ENCODE measurements around the gene KCNJ18. TPM values are rescaled to one million over a fixed set of nuclear protein-coding genes. Genes with fewer than 3 reads are reported as not detected.
"Not testable (repeated sequence)": the region's sequence is repeated elsewhere in the genome, so short reads cannot be mapped to it uniquely, and the experiment has no call there.

KCNJ18 gene
- total and polyA plus RNA-seq, 7 experiments from 2014 or later, result not detected

DNA sequence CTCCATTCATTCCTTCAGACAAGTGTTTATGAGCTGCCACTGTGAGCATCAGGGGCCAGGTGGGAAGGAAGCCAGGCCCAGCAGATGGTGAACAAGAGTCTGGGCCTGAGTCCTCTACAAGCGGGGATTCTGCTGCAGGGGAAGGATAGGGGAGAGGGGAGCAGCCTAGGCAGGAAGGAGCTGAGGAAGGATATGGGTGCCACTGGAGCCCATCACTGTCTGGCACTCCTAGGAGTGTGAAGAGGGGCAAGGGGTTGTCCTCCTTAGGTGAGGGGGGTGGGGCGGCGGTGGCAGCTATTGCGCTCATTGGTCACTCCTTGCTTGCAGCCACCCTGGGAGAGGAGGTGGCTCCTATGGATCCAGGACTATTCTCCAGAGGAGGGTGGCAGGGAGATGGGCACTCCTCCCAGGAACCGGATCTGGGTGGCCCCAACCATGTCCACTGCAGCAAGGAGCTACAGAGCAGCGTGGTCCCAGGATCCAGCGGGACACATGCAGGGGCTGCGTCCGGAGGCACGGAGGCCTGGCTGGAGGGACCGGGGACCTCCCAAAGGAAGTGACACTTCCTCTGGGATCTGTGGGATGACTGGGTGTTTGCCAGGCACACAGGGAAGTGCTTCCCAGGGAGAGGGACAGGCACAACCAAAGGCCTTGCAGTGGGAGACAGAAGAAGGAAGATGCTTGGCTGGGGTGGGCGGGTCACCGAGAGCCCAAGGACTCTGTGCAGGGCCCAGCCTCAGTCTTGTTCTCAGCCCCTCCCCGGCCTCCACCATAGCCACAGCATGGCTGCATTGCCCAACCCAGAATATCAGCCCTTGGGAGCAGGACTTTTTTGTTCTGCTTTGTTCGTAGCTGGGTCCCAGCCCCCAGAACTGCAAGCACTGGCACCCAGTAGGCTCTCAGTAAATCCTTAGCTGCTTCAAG lies 16.6 kb downstream of the KCNJ18 start:
- H3K4me1 Mint-ChIP-seq; CTCF ChIA-PET; DNase-seq; H3K36me3 Mint-ChIP-seq; H3K4me3 Mint-ChIP-seq; ATAC-seq; POLR2A ChIA-PET; H3K27me3 Mint-ChIP-seq; H3K4me1 ChIP-seq (ENCODE audit: control insufficient read depth in 2 of 2, insufficient read depth in 2 of 2, low read length in 2 of 2); H3K9me3 ChIP-seq (ENCODE audit: control insufficient read depth in 2 of 3, low read length in 3 of 3); H3K27ac ChIP-seq (ENCODE audit: low read depth, low read length); intact Hi-C loops (cut with micrococcal nuclease); H3K4me3 ChIP-seq (ENCODE audit: low read length); H3K27me3 ChIP-seq (ENCODE audit: control insufficient read depth in 2 of 2, insufficient read depth in 2 of 2, low read length in 2 of 2); H3K27ac Mint-ChIP-seq; H3K36me3 ChIP-seq (ENCODE audit: control insufficient read depth in 2 of 3, insufficient read depth in 3 of 3, low read length in 3 of 3); H3K9me3 Mint-ChIP-seq: not testable (repeated sequence)

DNA sequence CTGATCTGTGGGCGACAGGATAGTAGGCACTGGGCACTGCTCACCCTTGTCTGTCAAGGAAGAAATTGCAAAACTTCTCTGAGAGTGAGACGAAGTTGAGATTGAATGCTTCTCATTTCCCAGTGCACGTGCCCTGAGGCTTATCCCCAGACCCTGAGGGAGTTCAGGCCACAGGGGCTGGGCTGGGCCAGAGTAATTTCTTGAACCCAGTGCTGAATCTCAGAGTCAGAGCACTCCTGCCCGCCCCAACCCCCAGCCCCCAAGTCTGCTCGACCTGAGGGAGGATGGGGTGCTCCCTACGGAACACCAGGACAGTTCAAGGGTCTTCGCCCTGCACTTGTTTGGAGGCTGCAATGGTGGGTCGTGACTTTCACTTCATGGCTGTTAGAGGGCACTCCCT lies 17.7 kb downstream of the KCNJ18 start:
- H3K4me1 Mint-ChIP-seq; H3K9me3 Mint-ChIP-seq; H3K4me1 ChIP-seq (ENCODE audit: control insufficient read depth in 2 of 2, insufficient read depth in 2 of 2, low read length in 2 of 2); H3K36me3 Mint-ChIP-seq; H3K27ac Mint-ChIP-seq; H3K27me3 ChIP-seq (ENCODE audit: control insufficient read depth in 2 of 2, insufficient read depth in 2 of 2, low read length in 2 of 2); ATAC-seq; H3K4me3 ChIP-seq (ENCODE audit: low read length); CTCF ChIA-PET; H3K4me3 Mint-ChIP-seq; POLR2A ChIA-PET; H3K27ac ChIP-seq (ENCODE audit: low read depth, low read length); H3K9me3 ChIP-seq (ENCODE audit: control insufficient read depth in 2 of 3, low read length in 3 of 3); H3K27me3 Mint-ChIP-seq; intact Hi-C loops (cut with micrococcal nuclease); DNase-seq; H3K36me3 ChIP-seq (ENCODE audit: control insufficient read depth in 2 of 3, insufficient read depth in 3 of 3, low read length in 3 of 3): not testable (repeated sequence)

DNA sequence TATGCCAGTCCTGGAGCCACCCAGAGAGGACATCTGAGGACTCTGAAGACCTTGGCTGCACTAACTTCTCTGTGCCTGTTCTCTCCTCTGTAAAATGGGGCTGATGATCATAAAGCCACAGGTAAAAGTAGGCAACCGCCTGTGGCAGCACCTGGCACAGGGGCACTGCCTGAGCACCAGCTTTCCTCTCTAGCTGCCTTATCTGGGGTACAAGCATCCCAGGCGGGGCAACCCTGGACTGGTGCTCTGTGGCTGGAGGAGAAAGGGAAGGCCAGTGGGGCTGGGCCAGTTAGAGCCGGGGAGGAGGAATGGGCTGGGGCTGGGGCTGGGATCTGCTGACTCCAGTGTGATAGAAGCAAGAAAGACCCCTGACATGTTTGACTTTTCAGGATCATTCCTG lies 18.2 kb downstream of the KCNJ18 start:
- H3K27me3 ChIP-seq (ENCODE audit: control insufficient read depth in 2 of 2, insufficient read depth in 2 of 2, low read length in 2 of 2); DNase-seq; intact Hi-C loops (cut with micrococcal nuclease); H3K27ac ChIP-seq (ENCODE audit: low read depth, low read length); POLR2A ChIA-PET; H3K27ac Mint-ChIP-seq; H3K9me3 Mint-ChIP-seq; CTCF ChIA-PET; H3K9me3 ChIP-seq (ENCODE audit: control insufficient read depth in 2 of 3, low read length in 3 of 3); H3K4me1 ChIP-seq (ENCODE audit: control insufficient read depth in 2 of 2, insufficient read depth in 2 of 2, low read length in 2 of 2); H3K4me3 ChIP-seq (ENCODE audit: low read length); H3K36me3 ChIP-seq (ENCODE audit: control insufficient read depth in 2 of 3, insufficient read depth in 3 of 3, low read length in 3 of 3); ATAC-seq; H3K27me3 Mint-ChIP-seq; H3K4me3 Mint-ChIP-seq; H3K4me1 Mint-ChIP-seq; H3K36me3 Mint-ChIP-seq: not testable (repeated sequence)

DNA sequence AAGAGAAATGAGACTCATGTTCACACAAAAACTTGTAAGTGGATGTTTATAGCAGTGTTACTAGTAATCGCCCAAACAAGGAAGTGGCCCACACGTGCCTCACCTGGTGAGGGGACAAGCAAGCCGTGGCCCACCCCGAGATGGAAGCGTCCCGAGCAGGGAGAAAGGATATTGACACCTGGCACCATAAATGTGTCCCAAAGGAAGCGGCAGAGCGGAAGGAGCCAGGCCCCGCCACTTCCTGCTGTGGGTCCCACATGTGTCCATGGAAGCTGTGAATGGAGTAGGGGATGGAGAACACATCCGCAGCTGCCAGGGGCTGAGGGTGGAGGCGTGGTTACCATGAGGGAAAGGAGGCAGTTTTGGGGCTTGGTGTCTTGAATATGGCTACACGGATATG lies 18.9 kb downstream of the KCNJ18 start:
- Mint-ChIP-seq H3K27me3 (peaks cover 0 to 3% (median 0%) of the 10 kb centered on the region in 5 donors), H3K4me3 (no peak overlapping the region), H3K36me3 (no peaks in the 10 kb centered on the region), H3K4me1 (peaks cover 0 to 2% (median 0%) of the 10 kb centered on the region in 7 donors), H3K9me3 (peaks cover 0 to 3% (median 0%) of the 10 kb centered on the region in 11 donors), H3K27ac (no peak overlapping the region)
- Histone ChIP-seq H3K9me3 (ENCODE audit: control insufficient read depth in 2 of 3, low read length in 3 of 3) (no peaks in the 10 kb centered on the region), H3K4me3 (ENCODE audit: low read length) (no peak overlapping the region), H3K27me3 (ENCODE audit: control insufficient read depth in 2 of 2, insufficient read depth in 2 of 2, low read length in 2 of 2) (no peaks in the 10 kb centered on the region), H3K4me1 (ENCODE audit: control insufficient read depth in 2 of 2, insufficient read depth in 2 of 2, low read length in 2 of 2) (no peaks in the 10 kb centered on the region), H3K36me3 (ENCODE audit: control insufficient read depth in 2 of 3, insufficient read depth in 3 of 3, low read length in 3 of 3) (no peaks in the 10 kb centered on the region), H3K27ac (ENCODE audit: low read depth, low read length) (no peak overlapping the region)
- DNase-seq, result no peak
- intact Hi-C loops (cut with micrococcal nuclease), result no loop called here
- ChIA-PET POLR2A (no interaction called here), CTCF (no interaction called here)
- ATAC-seq, result no peak

DNA sequence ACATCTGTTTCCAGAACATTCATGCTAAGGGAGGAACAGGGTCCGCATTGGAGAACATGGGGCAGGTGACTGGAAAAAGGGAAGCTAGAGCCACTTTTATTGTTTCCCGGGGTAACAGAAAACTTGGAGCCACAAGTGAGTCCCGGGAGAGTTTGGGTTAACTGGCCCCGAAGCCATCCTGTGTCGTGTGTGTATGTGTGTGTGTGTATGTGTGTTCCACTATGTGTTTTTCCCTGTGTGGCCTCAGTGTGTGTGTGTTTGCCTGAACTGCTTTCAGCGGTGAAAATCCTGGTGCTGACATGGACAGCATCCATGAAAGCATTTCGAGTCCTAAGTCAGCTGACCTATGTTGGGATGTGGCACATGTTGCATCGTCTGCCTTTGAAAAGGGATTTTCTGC lies 20.7 kb downstream of the KCNJ18 start:
- intact Hi-C loops (cut with micrococcal nuclease); POLR2A ChIA-PET; H3K27me3 Mint-ChIP-seq; H3K4me3 Mint-ChIP-seq; H3K36me3 Mint-ChIP-seq; CTCF ChIA-PET; H3K4me3 ChIP-seq (ENCODE audit: low read length); H3K9me3 ChIP-seq (ENCODE audit: control insufficient read depth in 2 of 3, low read length in 3 of 3); H3K27me3 ChIP-seq (ENCODE audit: control insufficient read depth in 2 of 2, insufficient read depth in 2 of 2, low read length in 2 of 2); H3K9me3 Mint-ChIP-seq; H3K27ac Mint-ChIP-seq; H3K27ac ChIP-seq (ENCODE audit: low read depth, low read length); ATAC-seq; H3K4me1 ChIP-seq (ENCODE audit: control insufficient read depth in 2 of 2, insufficient read depth in 2 of 2, low read length in 2 of 2); DNase-seq; H3K4me1 Mint-ChIP-seq; H3K36me3 ChIP-seq (ENCODE audit: control insufficient read depth in 2 of 3, insufficient read depth in 3 of 3, low read length in 3 of 3): not testable (repeated sequence)

DNA sequence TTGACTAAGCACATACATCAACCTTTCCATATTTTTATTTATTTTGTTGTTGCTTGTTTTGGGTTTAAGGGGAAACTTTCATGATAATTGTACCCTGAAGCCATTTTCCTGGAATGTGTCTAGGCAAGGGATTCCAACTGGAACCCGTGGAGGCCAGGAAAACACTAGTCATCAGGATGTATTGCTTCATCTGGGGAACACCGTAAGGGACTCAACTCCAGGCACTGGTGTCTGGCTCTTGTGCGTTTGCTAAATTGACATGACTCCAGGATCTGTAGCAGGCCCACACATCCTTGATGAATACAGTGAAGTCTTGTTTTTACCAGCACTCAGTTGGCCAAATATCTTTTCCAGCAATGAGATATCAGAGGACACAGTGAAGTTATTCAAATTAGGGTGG lies 21.3 kb downstream of the KCNJ18 start:
- H3K9me3 Mint-ChIP-seq; H3K27me3 Mint-ChIP-seq; H3K4me1 Mint-ChIP-seq; H3K36me3 ChIP-seq (ENCODE audit: control insufficient read depth in 2 of 3, insufficient read depth in 3 of 3, low read length in 3 of 3); CTCF ChIA-PET; intact Hi-C loops (cut with micrococcal nuclease); H3K4me3 ChIP-seq (ENCODE audit: low read length); H3K4me1 ChIP-seq (ENCODE audit: control insufficient read depth in 2 of 2, insufficient read depth in 2 of 2, low read length in 2 of 2); H3K27ac ChIP-seq (ENCODE audit: low read depth, low read length); H3K27ac Mint-ChIP-seq; H3K27me3 ChIP-seq (ENCODE audit: control insufficient read depth in 2 of 2, insufficient read depth in 2 of 2, low read length in 2 of 2); ATAC-seq; H3K4me3 Mint-ChIP-seq; H3K9me3 ChIP-seq (ENCODE audit: control insufficient read depth in 2 of 3, low read length in 3 of 3); DNase-seq; H3K36me3 Mint-ChIP-seq; POLR2A ChIA-PET: not testable (repeated sequence)

DNA sequence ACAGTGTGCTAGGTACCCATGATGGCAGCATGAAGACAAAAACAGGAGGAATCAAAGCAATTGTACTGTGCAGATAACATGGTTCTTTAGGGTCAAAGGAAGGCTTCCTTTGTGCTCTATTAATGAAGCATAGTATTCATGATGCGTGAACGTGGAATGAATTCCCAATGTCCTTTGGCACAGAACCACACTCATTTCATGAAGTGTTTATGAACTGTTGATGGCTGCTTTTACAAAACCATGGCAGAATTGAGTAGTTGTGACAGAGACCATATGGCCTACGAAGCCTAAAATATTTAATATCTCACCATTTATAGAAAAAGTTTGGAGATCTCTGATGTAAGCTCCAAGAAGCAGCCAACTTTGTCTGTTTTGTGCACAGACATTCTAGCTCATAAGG lies 22.4 kb downstream of the KCNJ18 start:
- ATAC-seq; DNase-seq; CTCF ChIA-PET; H3K36me3 ChIP-seq (ENCODE audit: control insufficient read depth in 2 of 3, insufficient read depth in 3 of 3, low read length in 3 of 3); intact Hi-C loops (cut with micrococcal nuclease); H3K27me3 Mint-ChIP-seq; H3K27ac Mint-ChIP-seq; H3K4me3 Mint-ChIP-seq; POLR2A ChIA-PET; H3K9me3 Mint-ChIP-seq; H3K4me1 Mint-ChIP-seq; H3K4me1 ChIP-seq (ENCODE audit: control insufficient read depth in 2 of 2, insufficient read depth in 2 of 2, low read length in 2 of 2); H3K4me3 ChIP-seq (ENCODE audit: low read length); H3K27me3 ChIP-seq (ENCODE audit: control insufficient read depth in 2 of 2, insufficient read depth in 2 of 2, low read length in 2 of 2); H3K36me3 Mint-ChIP-seq; H3K9me3 ChIP-seq (ENCODE audit: control insufficient read depth in 2 of 3, low read length in 3 of 3); H3K27ac ChIP-seq (ENCODE audit: low read depth, low read length): not testable (repeated sequence)

Data from naive thymus-derived CD4-positive, alpha-beta T cell (primary cell).